ENCODE measurements around the gene MSMO1.

The MSMO1 gene

GRCh38 chr4:165361810-165362209 is 34.3 kb downstream of the MSMO1 start:
- DNase-seq: no peak

- DNase-seq: no peak
Measured at GRCh38 chr4:165364452-165365080, 37.1 kb downstream of the MSMO1 start.

GRCh38 chr4:165367040-165367439 is 39.6 kb downstream of the MSMO1 start:
- DNase-seq: no peak

- DNase-seq: no peak
Measured at GRCh38 chr4:165368114-165368513, 40.6 kb downstream of the MSMO1 start.

DNA sequence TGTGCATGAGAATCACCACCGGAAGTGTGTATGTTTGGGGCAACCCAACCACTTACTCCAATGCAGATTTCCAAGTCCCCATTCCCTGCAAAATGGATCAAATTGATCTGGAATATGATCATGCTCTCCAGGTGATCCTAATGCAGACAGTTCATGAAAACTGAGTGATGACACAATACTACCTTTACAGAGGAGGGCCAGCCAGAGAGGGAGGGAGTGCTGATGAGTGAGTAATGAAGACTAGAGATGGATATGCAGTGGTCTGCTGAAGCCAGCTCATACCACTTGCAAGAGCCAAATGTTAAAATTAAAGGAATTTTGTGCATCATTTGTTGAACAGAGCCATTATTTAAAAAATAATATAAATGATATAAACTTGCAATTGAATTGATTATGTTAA is 41.1 kb downstream of the MSMO1 start:
- DNase-seq: no peak

- no peak for DNase-seq
Measured at GRCh38 chr4:165369522-165369921, 42.1 kb downstream of the MSMO1 start.

DNA sequence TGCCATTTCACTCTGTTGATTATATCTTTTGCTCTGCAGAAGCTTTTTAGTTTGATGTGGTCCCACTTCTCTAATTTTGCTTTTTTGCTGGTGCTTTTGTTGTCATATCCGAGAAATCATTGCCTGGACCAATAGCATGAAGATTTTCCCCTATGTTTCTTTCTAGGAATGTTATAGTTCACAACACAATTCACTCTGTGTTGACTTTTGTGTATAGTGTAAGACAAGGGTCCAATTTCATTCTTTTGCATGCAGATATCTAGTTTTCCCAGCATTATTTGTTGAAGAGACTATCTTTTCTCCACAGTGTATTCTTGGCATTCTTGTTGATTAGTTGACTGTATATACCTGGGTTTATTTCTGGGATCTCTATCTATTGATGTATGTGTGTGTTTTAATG is 43.1 kb downstream of the MSMO1 start:
- no peak for DNase-seq

- no peak for DNase-seq
Measured at GRCh38 chr4:165375465-165375864, 48.0 kb downstream of the MSMO1 start.

GRCh38 chr4:165378398-165378744 is 50.9 kb downstream of the MSMO1 start:
- DNase-seq: no peak

DNA sequence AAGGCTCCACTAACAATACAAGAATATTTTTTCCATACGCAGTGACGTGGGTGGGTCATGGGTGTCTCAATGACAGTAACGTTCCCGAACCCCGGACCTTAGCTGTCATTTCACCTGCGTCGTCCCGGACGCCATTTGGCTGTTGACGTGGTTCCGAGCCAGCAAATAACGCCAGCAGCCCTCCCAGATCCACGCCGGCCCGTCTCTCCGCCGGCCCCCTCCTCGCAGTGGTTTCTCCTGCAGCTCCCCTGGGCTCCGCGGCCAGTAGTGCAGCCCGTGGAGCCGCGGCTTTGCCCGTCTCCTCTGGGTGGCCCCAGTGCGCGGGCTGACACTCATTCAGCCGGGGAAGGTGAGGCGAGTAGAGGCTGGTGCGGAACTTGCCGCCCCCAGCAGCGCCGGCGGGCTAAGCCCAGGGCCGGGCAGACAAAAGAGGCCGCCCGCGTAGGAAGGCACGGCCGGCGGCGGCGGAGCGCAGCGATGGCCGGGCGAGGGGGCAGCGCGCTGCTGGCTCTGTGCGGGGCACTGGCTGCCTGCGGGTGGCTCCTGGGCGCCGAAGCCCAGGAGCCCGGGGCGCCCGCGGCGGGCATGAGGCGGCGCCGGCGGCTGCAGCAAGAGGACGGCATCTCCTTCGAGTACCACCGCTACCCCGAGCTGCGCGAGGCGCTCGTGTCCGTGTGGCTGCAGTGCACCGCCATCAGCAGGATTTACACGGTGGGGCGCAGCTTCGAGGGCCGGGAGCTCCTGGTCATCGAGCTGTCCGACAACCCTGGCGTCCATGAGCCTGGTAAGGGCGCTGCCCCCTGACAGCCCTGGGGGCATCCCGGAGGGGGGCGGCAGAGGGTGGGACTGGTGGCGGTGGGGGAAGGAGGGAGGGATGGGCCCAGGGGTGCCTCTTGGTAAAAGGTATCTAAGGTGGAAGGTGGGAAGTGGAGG is 51.5 kb downstream of the MSMO1 start, which contains the start of gene CPE:
Gene CPE (plus strand): TSS at position 264 of the 933 bp plus-strand sequence. CDS start 214 bp downstream, at position 478.
- peak; percentile 21 for DNase-seq

DNA sequence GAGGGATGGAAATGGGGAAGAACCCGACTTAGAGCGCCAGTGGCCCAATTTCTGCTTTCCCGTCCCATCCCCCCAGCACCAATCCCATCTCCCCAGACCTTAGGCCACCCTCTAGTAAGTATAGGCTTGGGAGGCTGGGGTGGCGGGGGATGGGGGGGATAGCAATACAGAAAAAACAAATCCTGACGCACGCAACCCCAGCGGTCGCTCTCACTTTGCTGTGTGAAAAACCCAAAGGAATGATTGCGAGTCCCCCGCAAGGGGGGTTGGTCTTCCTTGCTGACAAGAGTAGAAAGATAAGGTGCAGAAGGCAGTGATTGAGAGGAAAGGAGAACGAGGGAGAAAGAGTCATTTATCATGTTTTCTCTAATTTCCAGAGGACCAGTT is 52.2 kb downstream of the MSMO1 start:
- DNase-seq: no peak

DNA sequence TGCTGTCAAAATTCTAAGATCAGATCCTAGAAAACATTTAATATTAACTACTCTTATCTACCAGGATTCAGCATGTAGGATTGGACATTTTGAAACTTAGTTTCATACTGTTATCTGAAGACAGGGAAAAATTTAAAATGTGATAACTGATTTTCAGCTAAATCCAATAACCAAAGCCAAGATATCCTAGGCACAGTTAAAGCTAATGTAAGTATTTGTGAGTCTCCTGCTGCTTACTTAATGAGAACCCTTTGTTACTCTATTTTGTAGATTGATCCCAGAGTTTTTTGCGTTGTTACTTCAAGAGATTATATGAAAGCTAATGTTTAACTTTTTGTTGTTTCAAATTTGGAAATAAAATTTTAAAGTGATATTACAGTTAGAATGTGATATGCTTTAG is 53.3 kb downstream of the MSMO1 start:
- no peak for DNase-seq

DNA sequence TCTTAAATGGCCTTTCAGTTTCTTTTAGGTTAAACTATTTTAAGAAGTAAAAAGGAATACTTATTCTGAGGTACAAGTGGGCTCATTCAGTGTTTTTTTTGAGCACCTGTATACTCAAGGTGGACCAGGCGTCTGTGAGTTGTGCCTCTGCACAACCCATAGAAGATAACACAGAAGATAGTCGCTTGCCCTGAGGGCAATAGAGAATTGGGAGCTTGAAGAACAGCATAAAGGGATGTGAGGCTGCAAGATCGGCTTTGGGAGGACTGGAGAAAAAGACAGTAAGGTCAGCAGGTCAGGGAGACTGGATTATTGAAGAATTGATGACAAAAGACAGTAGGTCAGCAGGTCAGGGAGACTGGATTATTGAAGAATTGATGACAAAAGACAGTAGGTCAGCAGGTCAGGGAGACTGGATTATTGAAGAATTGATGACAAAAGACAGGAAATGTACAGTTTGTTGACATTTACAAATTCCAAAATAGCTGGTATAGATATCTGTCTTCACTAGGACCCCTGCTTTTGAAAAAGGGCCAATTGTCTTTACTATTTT is 54.4 kb downstream of the MSMO1 start:
- DNase-seq: no peak

- no peak for DNase-seq
Measured at GRCh38 chr4:165382640-165383039, 55.2 kb downstream of the MSMO1 start.

- DNase-seq: peak; percentile 88
Measured at GRCh38 chr4:165383591-165384073, 56.2 kb downstream of the MSMO1 start.

GRCh38 chr4:165384186-165384585 is 56.7 kb downstream of the MSMO1 start:
- no peak for DNase-seq

DNA sequence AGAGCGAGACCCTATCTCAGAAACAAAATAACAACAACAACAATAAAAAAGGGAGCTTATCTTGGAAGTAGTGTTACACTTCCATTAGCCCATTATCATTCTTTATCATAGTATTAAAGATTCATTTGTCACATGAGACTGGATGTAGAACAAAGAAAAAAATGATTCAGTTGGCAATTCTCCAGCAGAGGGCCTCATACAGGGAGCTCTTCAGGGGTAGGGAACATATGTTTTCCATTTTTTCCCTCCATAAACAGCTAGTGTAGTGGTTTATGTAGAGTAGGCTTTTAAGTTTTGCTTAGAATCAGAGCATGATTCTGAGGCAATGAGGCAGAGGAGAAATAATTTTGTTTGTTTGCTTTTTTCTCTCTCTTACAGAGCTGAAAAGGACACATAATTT is 57.1 kb downstream of the MSMO1 start:
- no peak for DNase-seq

- no peak for DNase-seq
Measured at GRCh38 chr4:165385126-165385525, 57.7 kb downstream of the MSMO1 start.

GRCh38 chr4:165386328-165386727 is 58.9 kb downstream of the MSMO1 start:
- no peak for DNase-seq

DNA sequence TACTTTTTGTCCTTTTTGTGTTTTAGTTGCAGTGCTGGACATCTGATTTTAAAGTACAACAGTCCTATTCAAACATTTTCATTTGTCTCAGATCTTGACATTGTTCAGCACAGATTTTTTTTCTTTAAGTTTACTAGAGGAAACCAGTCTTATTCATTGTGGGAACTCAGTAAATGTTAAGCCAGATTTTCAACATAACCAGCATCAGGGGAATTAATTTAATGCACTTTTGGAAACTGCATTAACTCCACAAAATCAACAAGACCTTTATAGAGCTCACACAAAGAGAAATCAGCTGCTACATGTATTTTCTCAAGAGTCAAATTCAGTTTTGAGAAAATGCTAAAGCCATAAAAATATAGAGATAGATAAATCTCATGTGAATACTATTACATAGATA is 61.3 kb downstream of the MSMO1 start:
- DNase-seq: peak; percentile 69

Data from NCI-H1436 treated with DMSO at 0.1 percent for 48 hours (cell line).